GM21526 (cell line): ENCODE measurements around the gene PIP5K1A.

Source experiments
- ATAC-seq: cut with Tn5 transposase; IDR thresholded peaks from one replicate; pipeline ENCODE4 v1.9.1; 2021; ENCODE audit warnings: moderate library complexity; ENCODE audit not compliant: unreplicated experiment, low FRiP score

Gene PIP5K1A

DNA sequence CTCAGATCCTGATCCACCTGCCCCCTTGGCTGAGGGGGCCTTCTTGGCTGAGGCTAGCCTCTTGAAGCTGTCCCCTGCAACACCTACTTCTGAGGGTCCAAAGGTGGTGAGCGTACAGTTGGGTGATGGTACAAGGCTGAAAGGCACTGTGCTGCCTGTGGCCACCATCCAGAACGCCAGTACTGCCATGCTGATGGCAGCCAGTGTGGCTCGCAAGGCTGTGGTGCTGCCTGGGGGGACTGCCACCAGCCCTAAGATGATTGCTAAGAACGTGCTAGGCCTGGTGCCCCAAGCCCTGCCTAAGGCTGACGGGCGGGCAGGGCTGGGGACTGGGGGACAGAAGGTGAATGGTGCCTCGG, 89.0 kb downstream of the PIP5K1A start:
- ATAC-seq = no peak

DNA sequence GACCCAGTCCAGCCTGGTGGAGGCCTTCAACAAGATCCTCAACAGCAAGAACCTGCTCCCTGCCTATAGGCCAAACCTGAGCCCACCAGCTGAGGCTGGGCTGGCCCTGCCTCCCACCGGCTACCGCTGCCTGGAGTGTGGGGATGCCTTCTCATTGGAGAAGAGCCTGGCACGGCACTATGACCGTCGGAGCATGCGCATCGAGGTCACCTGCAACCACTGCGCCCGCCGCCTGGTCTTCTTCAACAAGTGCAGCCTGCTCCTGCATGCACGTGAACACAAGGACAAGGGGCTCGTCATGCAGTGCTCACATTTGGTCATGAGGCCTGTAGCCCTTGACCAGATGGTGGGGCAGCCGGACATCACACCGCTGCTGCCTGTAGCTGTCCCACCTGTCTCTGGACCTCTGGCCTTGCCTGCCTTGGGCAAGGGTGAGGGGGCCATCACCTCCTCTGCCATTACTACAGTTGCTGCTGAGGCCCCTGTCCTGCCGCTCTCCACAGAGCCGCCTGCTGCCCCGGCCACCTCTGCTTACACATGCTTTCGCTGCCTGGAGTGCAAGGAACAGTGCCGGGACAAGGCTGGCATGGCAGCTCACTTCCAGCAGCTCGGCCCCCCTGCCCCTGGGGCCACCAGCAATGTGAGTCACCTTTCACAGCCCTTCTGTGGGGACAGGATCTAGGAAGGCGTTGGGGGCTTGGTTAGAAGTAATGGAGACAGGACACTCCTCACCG, 89.6 kb downstream of the PIP5K1A start:
- no peak for ATAC-seq

DNA sequence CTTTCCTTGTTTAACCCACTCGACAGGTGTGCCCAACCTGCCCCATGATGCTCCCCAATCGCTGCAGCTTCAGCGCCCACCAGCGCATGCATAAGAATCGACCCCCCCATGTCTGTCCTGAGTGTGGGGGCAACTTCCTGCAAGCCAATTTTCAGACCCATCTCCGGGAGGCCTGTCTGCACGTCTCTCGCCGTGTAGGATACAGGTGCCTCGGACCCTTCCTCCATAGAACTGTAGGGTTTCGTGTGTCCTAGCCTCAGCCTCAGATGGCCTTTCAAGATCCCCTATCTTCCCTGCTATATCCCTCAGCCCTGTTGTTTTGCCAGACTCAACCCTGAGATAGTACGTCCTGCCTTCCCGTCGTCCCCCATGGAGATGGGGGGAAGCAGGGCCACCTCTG, 90.2 kb downstream of the PIP5K1A start:
- ATAC-seq = no peak

DNA sequence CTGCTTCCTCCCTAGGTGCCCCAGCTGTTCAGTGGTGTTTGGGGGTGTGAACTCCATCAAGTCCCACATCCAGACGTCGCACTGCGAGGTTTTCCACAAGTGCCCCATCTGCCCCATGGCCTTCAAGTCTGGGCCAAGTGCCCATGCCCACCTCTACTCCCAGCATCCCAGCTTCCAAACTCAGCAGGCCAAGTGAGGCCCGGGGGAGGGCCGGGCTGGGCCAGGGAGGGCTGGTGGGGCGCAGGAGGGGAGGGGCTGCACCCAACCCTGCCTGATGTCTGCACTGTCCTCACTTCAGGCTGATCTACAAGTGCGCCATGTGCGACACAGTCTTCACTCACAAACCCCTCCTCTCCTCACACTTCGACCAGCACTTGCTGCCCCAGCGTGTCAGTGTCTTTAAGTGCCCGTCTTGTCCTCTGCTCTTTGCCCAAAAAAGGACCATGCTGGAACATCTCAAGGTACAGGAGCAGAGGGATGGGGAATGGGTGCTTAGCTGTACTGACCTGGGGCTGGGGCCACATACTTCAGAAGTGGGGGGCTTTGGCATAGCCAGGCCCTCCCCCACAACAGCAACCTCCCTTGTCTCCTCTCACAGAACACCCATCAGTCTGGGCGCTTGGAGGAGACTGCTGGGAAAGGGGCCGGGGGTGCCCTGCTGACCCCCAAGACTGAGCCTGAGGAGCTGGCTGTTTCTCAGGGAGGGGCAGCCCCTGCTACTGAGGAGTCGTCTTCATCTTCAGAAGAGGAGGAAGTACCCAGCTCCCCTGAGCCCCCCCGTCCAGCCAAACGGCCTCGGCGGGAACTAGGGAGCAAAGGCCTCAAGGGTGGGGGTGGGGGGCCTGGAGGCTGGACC, 91.0 kb downstream of the PIP5K1A start:
- no peak for ATAC-seq

DNA sequence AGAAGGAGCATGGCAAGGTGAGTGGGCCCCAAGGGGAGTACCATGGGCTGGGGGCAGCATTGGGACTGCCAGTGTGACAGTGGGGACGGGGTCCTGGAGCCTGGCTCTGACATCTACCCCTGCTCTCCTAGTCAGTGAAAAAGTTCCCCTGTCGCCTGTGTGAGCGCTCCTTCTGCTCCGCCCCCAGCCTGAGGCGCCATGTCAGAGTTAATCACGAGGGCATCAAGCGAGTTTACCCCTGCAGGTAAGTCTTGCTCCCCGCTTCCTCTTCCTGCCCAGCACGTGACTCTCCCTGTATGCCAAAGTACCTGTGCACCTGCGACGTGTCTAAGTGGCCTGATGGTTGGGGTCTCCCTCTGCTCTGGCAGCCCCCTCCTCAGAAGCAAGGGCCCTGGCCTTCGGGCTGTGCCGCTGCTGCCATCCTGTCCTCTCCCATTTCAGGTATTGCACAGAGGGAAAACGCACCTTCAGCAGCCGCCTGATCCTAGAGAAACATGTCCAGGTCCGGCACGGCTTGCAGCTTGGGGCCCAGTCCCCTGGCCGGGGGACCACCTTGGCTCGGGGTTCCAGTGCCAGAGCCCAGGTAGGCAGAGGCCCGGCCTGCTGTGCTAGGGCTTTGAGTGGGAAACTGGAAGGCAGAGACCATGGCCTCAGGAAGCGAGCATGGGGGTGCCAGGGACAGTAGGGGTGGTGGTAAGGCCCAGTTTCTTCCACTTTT, 91.8 kb downstream of the PIP5K1A start:
- ATAC-seq = no peak

DNA sequence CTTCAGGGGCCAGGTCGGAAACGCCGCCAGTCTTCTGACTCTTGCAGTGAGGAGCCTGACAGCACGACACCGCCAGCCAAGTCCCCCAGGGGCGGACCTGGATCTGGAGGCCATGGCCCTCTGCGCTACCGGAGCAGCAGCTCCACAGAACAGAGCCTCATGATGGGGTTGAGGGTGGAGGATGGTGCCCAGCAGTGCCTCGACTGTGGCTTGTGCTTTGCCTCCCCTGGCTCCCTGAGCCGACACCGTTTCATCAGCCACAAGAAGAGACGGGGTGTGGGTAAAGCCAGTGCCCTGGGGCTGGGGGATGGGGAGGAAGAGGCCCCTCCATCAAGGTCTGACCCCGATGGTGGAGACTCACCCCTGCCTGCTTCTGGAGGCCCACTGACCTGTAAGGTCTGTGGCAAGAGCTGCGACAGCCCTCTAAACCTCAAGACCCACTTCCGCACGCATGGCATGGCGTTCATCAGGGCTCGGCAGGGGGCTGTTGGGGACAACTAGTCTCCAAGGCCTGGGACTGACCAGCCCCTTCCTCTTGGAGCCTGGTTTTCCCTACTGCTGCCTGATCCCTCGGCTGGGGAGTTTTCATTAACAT, 92.5 kb downstream of the PIP5K1A start:
- ATAC-seq = no peak

DNA sequence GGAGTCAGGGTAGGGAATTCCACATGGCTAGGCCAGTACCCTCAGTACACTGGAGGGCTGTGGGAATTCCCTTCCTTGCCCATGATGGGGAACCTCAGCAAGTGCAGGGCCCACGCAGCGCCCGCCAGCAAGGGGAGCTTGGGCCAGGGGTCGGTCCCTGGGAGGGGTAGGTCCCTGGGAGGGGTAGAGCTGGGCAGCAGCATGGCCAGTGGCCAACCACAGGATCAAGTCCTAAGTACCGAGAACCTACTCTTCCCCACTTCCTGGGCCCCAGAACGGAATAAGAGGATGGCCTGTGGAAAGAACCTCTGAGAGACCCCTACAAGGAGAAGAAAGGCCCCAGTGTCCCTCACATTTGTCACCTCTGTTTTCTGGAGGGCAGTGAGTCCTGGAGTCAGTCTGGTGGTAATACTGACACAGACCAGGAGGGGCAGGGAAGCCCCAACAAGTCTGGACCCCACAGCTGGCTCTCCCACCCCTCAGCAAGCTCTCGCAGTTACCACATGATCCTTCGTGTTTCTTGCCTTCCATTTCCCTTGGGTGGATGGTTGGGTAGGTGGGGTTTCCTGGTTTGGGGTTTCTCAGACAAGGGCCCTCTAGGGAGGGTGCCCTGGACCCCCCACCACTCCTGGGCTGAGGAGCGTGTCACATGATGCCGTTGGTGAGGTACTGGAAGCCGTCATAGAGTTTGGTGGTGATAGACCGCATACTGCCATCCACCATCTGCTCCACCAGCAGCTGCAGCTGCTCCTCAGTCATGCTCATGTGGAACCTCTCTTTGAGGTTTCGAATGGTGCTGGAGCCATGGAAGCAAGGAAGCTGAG, 94.1 kb downstream of the PIP5K1A start:
- ATAC-seq = no peak

DNA sequence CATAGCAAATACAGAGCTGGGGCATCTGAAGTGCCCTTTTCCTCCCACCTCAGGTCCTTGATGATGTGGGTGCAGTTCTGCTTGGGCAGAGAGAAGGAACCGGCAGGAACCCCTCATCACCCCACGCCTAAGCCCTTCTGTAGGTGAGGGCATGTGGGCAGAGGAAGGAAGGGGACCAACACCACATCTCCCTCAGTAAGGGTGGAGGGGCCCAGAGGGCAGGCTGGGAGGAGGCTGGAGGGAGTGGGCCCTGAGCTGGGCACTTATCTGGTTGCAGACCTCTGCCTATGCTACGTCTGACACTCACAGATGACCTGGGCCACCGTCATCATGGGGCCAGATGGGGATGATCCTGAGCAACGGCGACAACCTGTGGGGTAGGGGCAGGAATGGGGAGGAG, 94.7 kb downstream of the PIP5K1A start:
- ATAC-seq = no peak

DNA sequence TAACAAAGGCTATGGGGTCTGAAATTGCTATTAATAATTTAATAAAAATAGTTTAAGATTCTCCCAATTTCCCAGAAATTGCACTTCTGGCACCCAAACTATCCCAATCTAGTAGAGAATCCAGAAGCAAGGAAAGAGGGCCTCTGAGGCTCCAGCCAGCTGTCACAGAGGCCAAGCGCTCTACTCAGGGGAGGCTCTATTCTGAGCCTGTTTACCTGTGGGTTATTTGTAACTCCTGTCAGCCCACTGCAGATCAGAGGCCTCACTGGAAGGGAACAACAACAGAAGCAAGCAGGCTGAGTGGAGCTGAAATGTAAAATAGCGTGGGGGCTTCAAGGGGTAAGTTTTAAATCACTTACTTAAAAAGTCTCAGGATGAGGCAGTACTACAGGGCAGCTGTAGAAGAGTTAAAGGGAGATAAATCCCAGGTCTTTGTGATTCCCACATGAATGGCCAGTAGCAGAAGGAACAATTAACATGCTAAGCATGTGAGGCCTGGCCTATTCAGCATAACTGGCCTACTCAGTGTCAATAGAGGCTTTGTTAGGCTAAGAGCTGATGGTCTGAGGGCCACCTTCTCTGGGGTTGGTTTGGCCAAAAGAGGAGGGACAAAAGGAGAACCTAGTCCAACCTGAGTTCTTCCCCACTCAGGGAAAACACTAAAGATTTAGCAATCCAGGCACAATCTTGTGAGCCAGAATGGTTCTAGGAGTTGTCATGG, 96.5 kb downstream of the PIP5K1A start:
- no peak for ATAC-seq
